RWPE2 (cell line): ENCODE data around the gene SLC9B1.

Source experiments
- ATAC-seq: fragments of 200-7000 bp; cut with Tn5 transposase; 3 replicates; pipeline ENCODE4 v1.9.1; 2021; ENCODE audit warnings: low read depth
- DNase-seq: peaks from one replicate; pipeline ENCODE4 v3.0.0-alpha.2; 2020; ENCODE audit warnings: low spot score
- H3K27ac ChIP-seq: fragments of 450-650 bp; 2 replicates; pipeline ENCODE4 v1.5.1; 2017; ENCODE audit warnings: mild to moderate bottlenecking; ENCODE audit not compliant: poor library complexity, severe bottlenecking
- H3K27me3 ChIP-seq: fragments of 250-450 bp; sonication (Bioruptor Pico); 2 replicates; pipeline ENCODE4 v1.5.1; 2021; ENCODE audit warnings: mild to moderate bottlenecking, moderate library complexity; ENCODE audit not compliant: insufficient read depth, poor library complexity, severe bottlenecking
- H3K36me3 ChIP-seq: fragments of 250-450 bp; sonication (Bioruptor Pico); 2 replicates; pipeline ENCODE4 v1.5.1; 2020; ENCODE audit warnings: low read depth, mild to moderate bottlenecking, moderate library complexity
- H3K4me1 ChIP-seq: fragments of 250-450 bp; sonication (Bioruptor Pico); 2 replicates; pipeline ENCODE4 v1.5.1; 2021; ENCODE audit warnings: mild to moderate bottlenecking, moderate library complexity; ENCODE audit not compliant: insufficient read depth, poor library complexity, severe bottlenecking
- H3K4me3 ChIP-seq: fragments of 250-450 bp; sonication (Bioruptor Pico); 2 replicates; pipeline ENCODE4 v1.5.1; 2021; ENCODE audit warnings: mild to moderate bottlenecking, moderate library complexity; ENCODE audit not compliant: severe bottlenecking
- H3K9me3 ChIP-seq: fragments of 250-450 bp; sonication (Bioruptor Pico); 2 replicates; pipeline ENCODE4 v1.5.1; 2021; ENCODE audit warnings: mild to moderate bottlenecking, moderate library complexity; ENCODE audit not compliant: severe bottlenecking
- CTCF ChIP-seq: fragments of 450-650 bp; IDR thresholded peaks from one replicate; pipeline ENCODE4 v1.5.1; 2017; ENCODE audit warnings: mild to moderate bottlenecking, moderate library complexity; ENCODE audit not compliant: poor library complexity, severe bottlenecking

SLC9B1 gene

DNA sequence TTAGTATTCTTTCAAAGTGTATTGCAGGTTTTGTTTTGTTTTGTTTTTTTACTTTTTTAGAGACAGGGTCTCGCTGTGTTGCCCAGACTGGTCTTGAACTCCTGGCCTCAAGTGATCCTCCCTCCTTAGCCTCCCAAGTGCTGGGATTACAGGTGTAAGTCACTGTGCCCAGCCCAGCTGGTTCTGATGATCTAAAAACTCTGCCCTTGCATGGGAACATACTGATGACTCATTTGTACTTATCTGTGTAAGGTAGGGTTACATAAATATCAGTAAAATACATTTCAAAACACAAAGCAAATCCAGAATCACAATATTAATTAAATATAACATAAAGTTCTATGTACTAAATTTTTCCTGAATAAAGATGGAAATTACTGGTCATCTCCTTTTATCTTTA, 7.4 kb upstream of the SLC9B1 start:
- Histone ChIP-seq H3K4me1 (no peaks in the 10 kb centered on the region), H3K4me3 (no peak overlapping the region), H3K27me3 (no peaks in the 10 kb centered on the region), H3K9me3 (no peaks in the 10 kb centered on the region), H3K27ac (no peak overlapping the region), H3K36me3 (no peaks in the 10 kb centered on the region)
- no peak for TF ChIP-seq CTCF
- no peak for DNase-seq
- no peak for ATAC-seq

- DNase-seq (no peak), ATAC-seq (no peak)
- H3K27me3 ChIP-seq, result no peaks in the 10 kb centered on the region
- H3K4me1 ChIP-seq, result no peaks in the 10 kb centered on the region
- TF ChIP-seq CTCF, result no peak
- H3K9me3 ChIP-seq, result no peaks in the 10 kb centered on the region
- H3K36me3 ChIP-seq, result no peaks in the 10 kb centered on the region
- no peak overlapping the region for H3K27ac ChIP-seq
- H3K4me3 ChIP-seq, result no peak overlapping the region
Measured at GRCh38 chr4:103024996-103025395, 5.5 kb upstream of the SLC9B1 start.

DNA sequence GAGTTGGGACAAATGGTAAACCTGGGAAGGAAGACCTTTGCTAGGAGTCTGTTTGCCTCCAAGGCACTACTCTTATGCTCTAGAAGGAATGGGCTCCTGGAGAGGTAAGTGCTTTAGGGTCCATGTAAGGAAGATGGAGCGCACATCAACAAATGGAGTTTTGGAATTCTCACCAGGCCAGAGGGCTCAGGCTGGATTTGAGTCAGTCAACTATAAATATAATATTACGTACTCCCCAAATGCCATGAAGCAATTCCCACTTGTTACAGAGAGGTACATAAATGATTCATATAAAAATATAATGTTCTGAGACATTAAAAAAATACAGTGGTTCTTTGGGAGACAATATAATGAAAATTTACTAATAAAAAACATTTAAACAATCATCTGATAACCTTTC, 1.6 kb upstream of the SLC9B1 start:
- DNase-seq (no peak), ATAC-seq (no peak)
- TF ChIP-seq CTCF, result no peak
- H3K4me3 ChIP-seq, result no peak overlapping the region
- no peaks in the 10 kb centered on the region for H3K9me3 ChIP-seq
- H3K36me3 ChIP-seq, result no peaks in the 10 kb centered on the region
- H3K27me3 ChIP-seq, result no peaks in the 10 kb centered on the region
- H3K4me1 ChIP-seq, result no peaks in the 10 kb centered on the region
- no peak overlapping the region for H3K27ac ChIP-seq

DNA sequence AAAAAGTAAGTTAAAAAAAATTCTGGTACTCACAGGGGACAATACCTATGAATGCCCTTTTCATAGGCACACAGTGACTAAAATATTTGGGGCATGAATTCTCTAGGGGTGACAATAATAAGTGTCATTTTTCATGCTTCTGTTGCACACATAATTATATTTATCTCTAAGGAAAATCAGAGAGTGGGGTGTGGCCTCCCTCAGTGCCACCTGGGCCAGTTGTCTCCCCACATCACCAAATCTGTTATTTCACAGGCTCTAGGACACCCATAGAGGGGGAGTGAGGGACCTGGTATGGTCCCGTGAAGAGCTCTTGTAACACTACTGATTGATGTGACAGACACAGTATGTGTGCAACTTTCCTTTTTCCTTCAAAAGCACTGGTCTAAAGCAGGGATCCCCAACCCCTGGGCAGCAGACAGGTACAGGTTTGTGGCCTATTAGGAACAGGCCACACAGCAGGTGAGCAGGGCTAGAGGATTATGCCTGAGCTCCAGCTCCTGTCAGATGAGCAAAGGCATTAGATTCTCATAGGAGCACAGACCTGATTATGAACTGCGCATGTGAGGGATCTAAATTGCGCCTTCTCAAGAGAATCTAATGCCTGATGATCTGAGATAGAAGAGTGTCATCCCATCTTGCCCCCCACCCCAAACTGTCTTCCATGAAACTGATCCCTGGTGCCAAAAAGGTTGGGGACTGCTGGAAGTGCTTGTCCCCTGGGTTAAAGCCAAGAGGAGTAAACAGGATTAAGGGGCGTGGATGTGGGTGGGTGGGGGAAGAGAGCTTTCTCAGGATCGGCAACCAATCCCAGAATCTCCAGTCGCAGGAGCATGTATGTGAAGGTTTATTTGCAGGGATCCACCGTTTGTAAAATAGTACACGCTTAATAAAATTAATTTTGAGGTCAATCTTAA, 856 bp downstream of the SLC9B1 start:
- Histone ChIP-seq H3K27ac (peak overlapping the region; percentile 62), H3K9me3 (no peaks in the 10 kb centered on the region)
- TF ChIP-seq CTCF, result no peak

DNA sequence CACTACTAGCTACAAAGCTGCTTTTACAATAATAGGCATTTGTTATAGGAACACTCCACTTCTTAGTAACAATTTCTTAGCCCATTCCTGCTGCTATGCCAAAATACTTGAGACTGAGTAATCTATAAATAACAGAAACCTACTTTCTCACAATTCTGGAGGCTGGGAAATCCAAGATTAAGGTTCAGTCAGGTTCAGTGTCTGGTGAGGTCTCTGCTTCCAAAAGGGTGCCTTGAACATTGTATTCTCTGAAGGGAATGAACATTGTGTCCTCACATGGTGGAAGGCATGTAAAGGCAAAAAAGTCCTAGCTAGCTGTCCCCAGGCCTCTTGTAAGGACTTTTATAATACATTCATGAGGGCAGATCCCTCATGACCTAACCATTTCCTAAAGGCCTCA, 7.0 kb downstream of the SLC9B1 start:
- Histone ChIP-seq H3K4me1 (peaks cover 14% of the 10 kb centered on the region), H3K36me3 (no peaks in the 10 kb centered on the region), H3K27me3 (no peaks in the 10 kb centered on the region), H3K4me3 (no peak overlapping the region), H3K27ac (peak overlapping the region; percentile 21), H3K9me3 (no peaks in the 10 kb centered on the region)
- ATAC-seq (no peak), DNase-seq (no peak)
- TF ChIP-seq CTCF, result no peak

More for the DNA sequence above, 856 bp downstream of the SLC9B1 start:
- no peaks in the 10 kb centered on the region for H3K36me3 ChIP-seq
- DNase-seq (no peak), ATAC-seq (peak; percentile 24; the same call in 1 of the 3 replicates)
- peak overlapping the region; percentile 34 for H3K4me3 ChIP-seq
- no peaks in the 10 kb centered on the region for H3K27me3 ChIP-seq
- no peaks in the 10 kb centered on the region for H3K4me1 ChIP-seq
